KBM-7 (cell line): ENCODE results near the gene ZNF738.

Source experiments
- DNase-seq: peaks from one replicate; pipeline ENCODE4 v3.0.0-alpha.2; 2015
- in situ Hi-C: fragments of 300-500 bp; cut with MboI; formaldehyde crosslinking; loops from 2 replicates; pipeline ENCODE4 v1.14.3; 2020; ENCODE audit warnings: low sequenced_read_pairs, low pct_unique_long_range_greater_than_20kb, mixed read lengths

The ZNF738 gene

GRCh38 chr19:21402303-21402985 is 43.6 kb downstream of the ZNF738 start:
- in situ Hi-C loops, result no loop called here
- DNase-seq, result no peak

GRCh38 chr19:21410166-21410565 is 51.4 kb downstream of the ZNF738 start:
- DNase-seq, result no peak
- in situ Hi-C loops, result no loop called here

GRCh38 chr19:21422244-21422643 is 63.4 kb downstream of the ZNF738 start:
- no peak for DNase-seq
- in situ Hi-C loops, result no loop called here

GRCh38 chr19:21423057-21424041 is 64.5 kb downstream of the ZNF738 start:
- in situ Hi-C loops, result no loop called here
- DNase-seq, result no peak
